ENCODE measurements around the gene COASY. TPM values are rescaled to one million over a fixed set of nuclear protein-coding genes. Genes with fewer than 3 reads are reported as not detected.

The COASY gene
- total RNA-seq, 1 experiment from 2014 or later: 131 TPM

DNA sequence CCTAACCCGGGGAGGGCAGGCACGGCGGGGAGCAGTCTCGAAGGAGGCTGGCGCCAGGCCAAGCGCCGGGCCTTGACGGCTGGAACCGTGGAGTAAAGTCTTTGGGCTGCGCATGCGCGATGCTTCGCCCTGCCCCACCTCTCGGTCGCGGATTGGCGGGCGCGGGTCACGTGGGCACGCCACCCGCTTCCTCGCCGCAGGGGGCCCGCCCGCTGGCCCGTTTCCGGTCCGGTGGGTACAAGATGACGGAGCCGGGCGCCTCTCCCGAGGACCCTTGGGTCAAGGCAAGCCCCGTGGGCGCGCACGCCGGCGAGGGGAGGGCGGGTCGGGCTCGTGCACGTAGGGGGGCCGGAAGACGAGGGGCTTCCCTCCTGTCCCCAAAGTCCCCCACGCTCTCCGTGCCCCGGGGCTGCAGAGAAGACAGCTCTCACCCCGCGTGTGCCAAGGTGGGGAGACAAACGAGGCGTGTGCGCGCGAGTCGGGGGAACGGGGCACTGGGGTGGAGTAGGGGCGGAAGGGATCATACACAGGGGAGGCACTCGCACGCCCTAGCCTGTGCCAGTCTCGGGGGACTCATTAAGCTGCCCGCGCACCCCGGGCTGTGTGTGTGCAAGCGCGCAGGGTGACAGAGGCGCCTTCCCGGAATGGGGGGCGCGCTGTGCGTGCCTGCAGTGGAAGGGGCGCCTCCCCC is 5.1 kb downstream of the COASY start, which contains the start of gene MLX (continued):
- TF ChIP-seq ZBTB21 (CRISPR knock-in tag; IDR thresholded peaks at IDR 0.05; ENCODE audit: borderline replicate concordance) (no peak), E2F5 (CRISPR knock-in tag; IDR thresholded peaks at IDR 0.05) (no peak), SP1 (CRISPR knock-in tag; conservative IDR thresholded peaks at IDR 0.05) (peak; percentile 89), ELF4 (CRISPR knock-in tag; IDR thresholded peaks at IDR 0.05; ENCODE audit: low read depth) (no peak), JUN (CRISPR knock-in tag; IDR thresholded peaks at IDR 0.05) (0 out of 2 replicates have a peak, but pooled peaks have one; percentile 16), ATF2 (CRISPR knock-in tag; IDR thresholded peaks at IDR 0.05; ENCODE audit: borderline replicate concordance, low read depth) (no peak), NR2C2 (CRISPR knock-in tag; IDR thresholded peaks at IDR 0.05) (no peak), ATF1 (CRISPR knock-in tag; IDR thresholded peaks at IDR 0.05) (no peak), OVOL2 (CRISPR knock-in tag; IDR thresholded peaks at IDR 0.05; ENCODE audit: borderline replicate concordance) (no peak), ZNF219 (CRISPR knock-in tag; IDR thresholded peaks at IDR 0.05; ENCODE audit: borderline replicate concordance) (no peak), GTF2I (CRISPR knock-in tag; conservative IDR thresholded peaks at IDR 0.05) (no peak), ZNF138 (CRISPR knock-in tag; conservative IDR thresholded peaks at IDR 0.05) (0 out of 2 replicates have a peak, but pooled peaks have one; percentile 50), FOXP4 (CRISPR knock-in tag; IDR thresholded peaks at IDR 0.05) (peak; percentile 40; the same call in 1 of the 2 replicates), TEAD4 (CRISPR knock-in tag; IDR thresholded peaks at IDR 0.05) (no peak), FOXP1 (CRISPR knock-in tag; IDR thresholded peaks at IDR 0.05; ENCODE audit: borderline replicate concordance) (peak; percentile 73), NFE2L1 (CRISPR knock-in tag; IDR thresholded peaks at IDR 0.05) (no peak), HMGA2 (CRISPR knock-in tag; IDR thresholded peaks at IDR 0.05) (no peak)
- TF ChIP-seq, protein P1, sequence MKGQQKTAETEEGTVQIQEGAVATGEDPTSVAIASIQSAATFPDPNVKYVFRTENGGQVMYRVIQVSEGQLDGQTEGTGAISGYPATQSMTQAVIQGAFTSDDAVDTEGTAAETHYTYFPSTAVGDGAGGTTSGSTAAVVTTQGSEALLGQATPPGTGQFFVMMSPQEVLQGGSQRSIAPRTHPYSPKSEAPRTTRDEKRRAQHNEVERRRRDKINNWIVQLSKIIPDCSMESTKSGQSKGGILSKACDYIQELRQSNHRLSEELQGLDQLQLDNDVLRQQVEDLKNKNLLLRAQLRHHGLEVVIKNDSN (CRISPR knock-in tag; IDR thresholded peaks at IDR 0.05): peak; percentile 99
- TF ChIP-seq, protein P2, sequence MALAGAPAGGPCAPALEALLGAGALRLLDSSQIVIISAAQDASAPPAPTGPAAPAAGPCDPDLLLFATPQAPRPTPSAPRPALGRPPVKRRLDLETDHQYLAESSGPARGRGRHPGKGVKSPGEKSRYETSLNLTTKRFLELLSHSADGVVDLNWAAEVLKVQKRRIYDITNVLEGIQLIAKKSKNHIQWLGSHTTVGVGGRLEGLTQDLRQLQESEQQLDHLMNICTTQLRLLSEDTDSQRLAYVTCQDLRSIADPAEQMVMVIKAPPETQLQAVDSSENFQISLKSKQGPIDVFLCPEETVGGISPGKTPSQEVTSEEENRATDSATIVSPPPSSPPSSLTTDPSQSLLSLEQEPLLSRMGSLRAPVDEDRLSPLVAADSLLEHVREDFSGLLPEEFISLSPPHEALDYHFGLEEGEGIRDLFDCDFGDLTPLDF (CRISPR knock-in tag; IDR thresholded peaks at IDR 0.05): 0 out of 2 replicates have a peak, but pooled peaks have one; percentile 60

DNA sequence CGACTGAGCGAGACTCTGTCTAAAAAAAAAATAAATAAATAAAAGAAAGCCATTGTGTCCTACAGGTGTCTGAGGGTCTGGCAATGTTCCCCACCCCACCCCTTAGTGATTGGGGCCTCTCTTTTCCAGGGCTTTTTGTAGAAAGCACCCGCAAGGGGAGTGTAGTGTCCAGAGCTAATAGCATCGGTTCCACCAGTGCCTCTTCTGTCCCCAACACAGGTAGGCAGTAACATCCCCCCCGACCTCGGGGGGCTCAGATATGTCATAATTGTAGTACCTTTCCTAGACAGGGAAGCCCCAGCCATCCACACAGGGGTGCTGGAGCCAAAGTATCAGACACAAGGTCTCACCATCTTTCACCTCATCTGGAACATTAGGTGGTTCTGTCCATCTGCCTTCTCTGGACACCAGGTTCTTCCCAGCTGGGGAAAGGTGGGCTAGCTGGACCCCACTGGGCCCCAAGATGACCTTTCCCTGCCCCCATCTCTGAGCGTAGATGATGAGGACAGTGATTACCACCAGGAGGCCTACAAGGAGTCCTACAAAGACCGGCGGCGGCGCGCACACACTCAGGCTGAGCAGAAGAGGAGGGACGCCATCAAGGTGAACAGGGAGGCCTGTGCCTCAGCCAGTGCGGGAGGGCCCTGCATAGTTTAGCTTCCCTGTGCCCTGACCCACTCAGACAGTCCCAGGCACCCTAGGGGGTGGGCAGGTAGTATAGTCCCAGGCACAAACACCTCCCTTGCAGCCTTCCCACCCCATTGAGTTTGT is 6.6 kb downstream of the COASY start:
- Mint-ChIP-seq H3K4me3 (no peak overlapping the region), H3K27ac (no peak overlapping the region), H3K27me3 (ENCODE audit: low read depth) (no peaks in the 10 kb centered on the region), H3K36me3 (peaks cover 45% of the 10 kb centered on the region), H3K4me1 (peaks cover 12% of the 10 kb centered on the region), H3K9me3 (no peaks in the 10 kb centered on the region)
- ATAC-seq (no peak), DNase-seq (ENCODE audit: low spot score) (no peak)
- ChIA-PET CTCF (interaction anchor here (1.1 to 3.4 kb wide), 2 partner anchors 9 to 51 kb away, joined by 3 to 30 read pairs; partner anchors contain the start of gene PSMC3IP), POLR2A (no interaction called here)
- TF ChIP-seq ATF2 (CRISPR knock-in tag; IDR thresholded peaks at IDR 0.05; ENCODE audit: borderline replicate concordance, low read depth) (no peak), NFE2L1 (CRISPR knock-in tag; IDR thresholded peaks at IDR 0.05) (no peak), NFYB (CRISPR knock-in tag; conservative IDR thresholded peaks at IDR 0.05; ENCODE audit: low read depth) (no peak), TCF7 (CRISPR knock-in tag; IDR thresholded peaks at IDR 0.05; ENCODE audit: low read depth) (no peak), SP1 (CRISPR knock-in tag; conservative IDR thresholded peaks at IDR 0.05) (no peak), RELA (CRISPR knock-in tag; IDR thresholded peaks at IDR 0.05; ENCODE audit: borderline replicate concordance) (no peak), EMX1 (CRISPR knock-in tag; IDR thresholded peaks at IDR 0.05) (no peak), RORB (CRISPR knock-in tag; IDR thresholded peaks at IDR 0.05) (no peak), MAX (CRISPR knock-in tag; IDR thresholded peaks at IDR 0.05) (no peak), ERG (CRISPR knock-in tag; IDR thresholded peaks at IDR 0.05) (no peak)

All from WTC11 (cell line).